Measurements from ENCODE around the gene JMJD8. TPM values are rescaled to one million over a fixed set of nuclear protein-coding genes. Genes with fewer than 3 reads are reported as not detected.

JMJD8 gene
- total RNA-seq, 4 donors from 2014 or later, result 22.8 to 81.8 (median 41.0) TPM

- no peak for ATAC-seq
- H3K4me1 ChIP-seq, result peaks cover 3 to 7% of the 10 kb centered on the region in 2 donors
- intact Hi-C loops (cut with DNase I; ENCODE audit: low total_unique reads), result no loop called here
Measured at GRCh38 chr16:709566-710499, 25.7 kb upstream of the JMJD8 start.

DNA sequence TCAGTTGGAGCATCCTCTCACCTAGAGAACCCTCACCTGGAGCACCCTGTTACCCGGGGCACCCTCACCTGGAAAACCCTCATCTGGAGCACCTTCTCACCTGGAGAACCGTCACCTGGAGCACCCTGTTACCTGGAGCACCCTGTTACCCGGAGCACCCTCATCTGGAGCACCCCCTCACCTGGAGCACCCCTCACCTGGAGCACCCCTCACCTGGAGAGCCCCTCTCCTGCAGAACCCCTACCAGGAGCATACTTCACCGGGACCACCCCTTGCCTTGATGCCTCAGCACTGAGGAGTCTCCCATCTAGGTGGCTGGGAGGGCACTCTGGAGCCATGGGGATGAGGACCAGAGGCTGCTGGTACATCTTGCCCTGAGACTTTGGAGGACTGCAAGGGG is 24.8 kb upstream of the JMJD8 start:
- intact Hi-C loops (cut with DNase I; ENCODE audit: low total_unique reads) (no loop called here), in situ Hi-C loops (cut with MboI; ENCODE audit: low sequenced_read_pairs in 4 of 4) (no loop called here)
- peaks cover 59 to 65% (median 63%) of the 10 kb centered on the region in 3 donors for H3K27me3 ChIP-seq
- H3K9me3 ChIP-seq, result no peaks in the 10 kb centered on the region
- H3K4me3 ChIP-seq, result no peak overlapping the region
- no peak for TF ChIP-seq POLR2A (IDR thresholded peaks at IDR 0.05)
- TF ChIP-seq, protein P1, sequence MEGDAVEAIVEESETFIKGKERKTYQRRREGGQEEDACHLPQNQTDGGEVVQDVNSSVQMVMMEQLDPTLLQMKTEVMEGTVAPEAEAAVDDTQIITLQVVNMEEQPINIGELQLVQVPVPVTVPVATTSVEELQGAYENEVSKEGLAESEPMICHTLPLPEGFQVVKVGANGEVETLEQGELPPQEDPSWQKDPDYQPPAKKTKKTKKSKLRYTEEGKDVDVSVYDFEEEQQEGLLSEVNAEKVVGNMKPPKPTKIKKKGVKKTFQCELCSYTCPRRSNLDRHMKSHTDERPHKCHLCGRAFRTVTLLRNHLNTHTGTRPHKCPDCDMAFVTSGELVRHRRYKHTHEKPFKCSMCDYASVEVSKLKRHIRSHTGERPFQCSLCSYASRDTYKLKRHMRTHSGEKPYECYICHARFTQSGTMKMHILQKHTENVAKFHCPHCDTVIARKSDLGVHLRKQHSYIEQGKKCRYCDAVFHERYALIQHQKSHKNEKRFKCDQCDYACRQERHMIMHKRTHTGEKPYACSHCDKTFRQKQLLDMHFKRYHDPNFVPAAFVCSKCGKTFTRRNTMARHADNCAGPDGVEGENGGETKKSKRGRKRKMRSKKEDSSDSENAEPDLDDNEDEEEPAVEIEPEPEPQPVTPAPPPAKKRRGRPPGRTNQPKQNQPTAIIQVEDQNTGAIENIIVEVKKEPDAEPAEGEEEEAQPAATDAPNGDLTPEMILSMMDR (IDR thresholded peaks at IDR 0.05 in 4 of 5, conservative IDR thresholded peaks at IDR 0.05 in 1 of 5), result no peak
- H3K36me3 ChIP-seq, result no peaks in the 10 kb centered on the region
- no peak overlapping the region for H3K27ac ChIP-seq
- peaks cover 0 to 4% of the 10 kb centered on the region in 2 donors for H3K4me1 ChIP-seq
- DNase-seq, result no peak
- no peak for ATAC-seq

More at GRCh38 chr16:709566-710499, 25.7 kb upstream of the JMJD8 start:
- DNase-seq, result no peak
- Histone ChIP-seq H3K9me3 (no peaks in the 10 kb centered on the region), H3K27me3 (peaks cover 52 to 56% (median 55%) of the 10 kb centered on the region in 3 donors), H3K27ac (no peak overlapping the region), H3K36me3 (no peaks in the 10 kb centered on the region), H3K4me3 (no peak overlapping the region)
- in situ Hi-C loops (cut with MboI; ENCODE audit: low sequenced_read_pairs in 4 of 4), result no loop called here
- TF ChIP-seq, protein P1 (IDR thresholded peaks at IDR 0.05 in 4 of 5, conservative IDR thresholded peaks at IDR 0.05 in 1 of 5), result no peak
- no peak for TF ChIP-seq POLR2A (IDR thresholded peaks at IDR 0.05)

- peaks cover 69 to 74% (median 73%) of the 10 kb centered on the region in 3 donors for H3K27me3 ChIP-seq
- no peak for TF ChIP-seq POLR2A (IDR thresholded peaks at IDR 0.05)
- TF ChIP-seq, protein P1 (IDR thresholded peaks at IDR 0.05 in 4 of 5, conservative IDR thresholded peaks at IDR 0.05 in 1 of 5), result no peak
- no peak overlapping the region for H3K4me3 ChIP-seq
- no peaks in the 10 kb centered on the region for H3K36me3 ChIP-seq
- ATAC-seq (no peak), DNase-seq (no peak)
- peaks cover 0 to 4% of the 10 kb centered on the region in 2 donors for H3K4me1 ChIP-seq
- H3K9me3 ChIP-seq, result no peaks in the 10 kb centered on the region
- in situ Hi-C loops (cut with MboI; ENCODE audit: low sequenced_read_pairs in 4 of 4), result no loop called here
- H3K27ac ChIP-seq, result no peak overlapping the region
- intact Hi-C loops (cut with DNase I; ENCODE audit: low total_unique reads), result no loop called here
Measured at GRCh38 chr16:708019-708418, 23.9 kb upstream of the JMJD8 start.

DNA sequence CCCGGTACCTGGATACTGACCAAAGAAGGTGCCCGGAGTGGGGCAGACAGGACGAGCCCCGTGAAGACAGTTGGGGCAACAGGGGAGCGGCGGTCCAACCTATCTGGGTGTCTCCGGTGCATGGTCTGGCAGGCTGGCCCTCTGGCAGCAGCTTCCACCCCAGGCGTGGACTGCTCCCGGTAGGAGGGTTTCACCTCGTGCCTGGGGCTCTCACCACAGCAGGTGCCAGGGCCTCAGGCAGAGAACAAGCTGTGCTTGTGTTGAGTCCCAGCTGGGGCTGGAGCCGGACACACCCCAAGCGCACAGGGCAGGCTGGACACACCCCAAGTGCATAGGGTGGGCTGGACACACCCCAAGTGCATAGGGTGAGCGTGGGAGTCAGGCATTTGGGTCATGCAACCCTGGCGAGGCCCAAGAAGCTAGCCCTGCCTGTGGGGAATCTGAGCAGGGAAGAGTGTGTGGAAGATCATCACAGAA is 23.0 kb upstream of the JMJD8 start:
- no peak overlapping the region for H3K4me3 ChIP-seq
- no peaks in the 10 kb centered on the region for H3K9me3 ChIP-seq
- H3K4me1 ChIP-seq, result peaks cover 0 to 4% of the 10 kb centered on the region in 2 donors
- no peak for DNase-seq
- intact Hi-C loops (cut with DNase I; ENCODE audit: low total_unique reads), result no loop called here
- no peak overlapping the region for H3K27ac ChIP-seq
- no peaks in the 10 kb centered on the region for H3K36me3 ChIP-seq
- in situ Hi-C loops (cut with MboI; ENCODE audit: low sequenced_read_pairs in 4 of 4), result no loop called here
- peaks cover 78 to 84% (median 82%) of the 10 kb centered on the region in 3 donors for H3K27me3 ChIP-seq
- ATAC-seq, result no peak
- TF ChIP-seq POLR2A (IDR thresholded peaks at IDR 0.05), result no peak
- TF ChIP-seq, protein P1 (IDR thresholded peaks at IDR 0.05 in 4 of 5, conservative IDR thresholded peaks at IDR 0.05 in 1 of 5), result no peak
